SK-N-MC (cell line): Measurements from ENCODE around the gene VPS25.

ENCODE experiments used
- EZH2 ChIP-seq: fragments of 200-600 bp; sonication (generic); IDR thresholded peaks from one replicate; pipeline ENCODE4 v1.6.1; 2017; ENCODE audit warnings: antibody characterized with exemption
- POLR2AphosphoS5 ChIP-seq: IDR thresholded peaks from 2 replicates; pipeline ENCODE4 v1.6.1; 2012; ENCODE audit warnings: mild to moderate bottlenecking, low read depth, low read length, borderline replicate concordance

DNA sequence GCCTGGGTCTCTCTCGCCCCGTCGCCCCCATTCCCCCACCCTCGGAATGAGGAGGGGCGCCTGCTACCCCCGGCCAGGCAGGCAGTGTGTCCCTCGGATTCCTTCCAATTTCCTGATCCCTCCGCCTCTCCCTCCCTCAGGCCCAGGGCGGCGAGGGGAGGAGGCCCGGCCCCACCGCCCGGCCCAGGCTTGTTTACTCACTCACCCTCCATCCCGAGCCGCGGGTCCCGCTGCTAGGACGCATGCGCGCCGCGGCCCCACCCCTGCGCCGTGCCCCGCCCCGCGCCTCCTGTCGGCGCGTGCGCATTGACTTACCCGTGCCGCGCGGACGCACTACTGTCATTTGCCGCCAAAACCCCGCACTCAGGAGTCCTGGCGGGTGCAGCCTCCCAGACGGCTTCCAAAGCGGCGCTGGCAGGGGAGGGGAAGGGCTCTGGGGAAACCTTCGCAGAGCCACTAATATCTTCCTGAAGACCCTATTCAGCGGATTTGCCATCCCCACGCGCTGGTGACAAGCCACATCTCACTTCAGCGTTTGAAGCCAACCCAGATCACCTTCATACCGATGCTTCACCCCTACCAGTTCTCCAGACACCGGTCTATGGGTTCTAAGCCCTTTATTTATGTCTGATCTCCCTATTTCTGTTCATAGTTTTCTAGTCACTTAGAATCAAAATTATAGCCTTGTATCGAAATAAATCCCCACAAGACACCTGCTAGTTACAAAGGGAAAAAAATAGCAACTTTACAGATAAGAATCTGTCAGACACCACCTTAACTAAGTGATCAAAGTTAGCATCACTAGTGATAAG is 28.2 kb upstream of the VPS25 start, which contains the start of gene EZH1:
- TF ChIP-seq POLR2AphosphoS5 (peak; percentile 77; the same call in 1 of the 2 replicates), EZH2 (no peak)
